WTC11 (cell line): ENCODE data around the gene PIKFYVE. TPM values are rescaled to one million over a fixed set of nuclear protein-coding genes. Genes with fewer than 3 reads are reported as not detected.

Source experiments
- ATF1 ChIP-seq: sonication (generic); formaldehyde crosslinking; IDR thresholded peaks from 2 replicates; pipeline ENCODE4 v1.8.1; 2023; ENCODE audit warnings: mild to moderate bottlenecking, moderate library complexity, missing genetic modification reagents
- ATF2 ChIP-seq: sonication (generic); formaldehyde crosslinking; IDR thresholded peaks from 2 replicates; pipeline ENCODE4 v1.8.1; 2022; ENCODE audit warnings: low read depth, missing genetic modification reagents, borderline replicate concordance
- E2F4 ChIP-seq: sonication (generic); formaldehyde crosslinking; IDR thresholded peaks from 2 replicates; pipeline ENCODE4 v1.8.1; 2022; ENCODE audit warnings: low read depth, mild to moderate bottlenecking, moderate library complexity, missing genetic modification reagents, borderline replicate concordance
- FOXP1 ChIP-seq: sonication (generic); formaldehyde crosslinking; IDR thresholded peaks from 2 replicates; pipeline ENCODE4 v1.8.0; 2022; ENCODE audit warnings: missing genetic modification reagents, mild to moderate bottlenecking, moderate library complexity, borderline replicate concordance
- FOXP4 ChIP-seq: sonication (generic); formaldehyde crosslinking; IDR thresholded peaks from 2 replicates; pipeline ENCODE4 v1.8.0; 2022; ENCODE audit warnings: mild to moderate bottlenecking, missing genetic modification reagents
- IRF2 ChIP-seq: sonication (generic); formaldehyde crosslinking; IDR thresholded peaks from 2 replicates; pipeline ENCODE4 v1.8.0; 2022; ENCODE audit warnings: low read depth, missing genetic modification reagents, borderline replicate concordance
- JUN ChIP-seq: sonication (generic); formaldehyde crosslinking; IDR thresholded peaks from 2 replicates; pipeline ENCODE4 v1.8.0; 2023; ENCODE audit warnings: mild to moderate bottlenecking, missing genetic modification reagents
- NFE2L1 ChIP-seq: sonication (generic); formaldehyde crosslinking; IDR thresholded peaks from 2 replicates; pipeline ENCODE4 v1.8.1; 2023; ENCODE audit warnings: missing genetic modification reagents
- OVOL2 ChIP-seq: fragments of 250-450 bp; sonication (Bioruptor Pico); IDR thresholded peaks from 2 replicates; pipeline ENCODE4 v1.9.0; 2021; ENCODE audit warnings: mild to moderate bottlenecking, borderline replicate concordance
- PRDM15 ChIP-seq: sonication (generic); formaldehyde crosslinking; IDR thresholded peaks from 2 replicates; pipeline ENCODE4 v1.8.0; 2022; ENCODE audit warnings: missing genetic modification reagents
- PRRX2 ChIP-seq: fragments of 250-450 bp; sonication (Bioruptor Pico); IDR thresholded peaks from 2 replicates; pipeline ENCODE4 v1.8.0; 2021; ENCODE audit warnings: mild to moderate bottlenecking
- TEAD4 ChIP-seq: sonication (generic); formaldehyde crosslinking; IDR thresholded peaks from 2 replicates; pipeline ENCODE4 v1.8.0; 2022; ENCODE audit warnings: mild to moderate bottlenecking, missing genetic modification reagents
- ZNF263 ChIP-seq: sonication (generic); formaldehyde crosslinking; IDR thresholded peaks from 2 replicates; pipeline ENCODE4 v1.8.1; 2022; ENCODE audit warnings: low read depth, mild to moderate bottlenecking, moderate library complexity, missing genetic modification reagents
- ZNF317 ChIP-seq: sonication (generic); formaldehyde crosslinking; IDR thresholded peaks from 2 replicates; pipeline ENCODE4 v1.8.1; 2023; ENCODE audit warnings: low read depth, mild to moderate bottlenecking, moderate library complexity, missing genetic modification reagents, borderline replicate concordance
- ZNF396 ChIP-seq: fragments of 250-450 bp; sonication (Bioruptor Pico); IDR thresholded peaks from 2 replicates; pipeline ENCODE4 v1.8.0; 2021; ENCODE audit warnings: mild to moderate bottlenecking, moderate library complexity, borderline replicate concordance
- ZNF416 ChIP-seq: fragments of 250-450 bp; sonication (Bioruptor Pico); IDR thresholded peaks from 2 replicates; pipeline ENCODE4 v1.9.0; 2021; ENCODE audit warnings: mild to moderate bottlenecking, inconsistent platforms
- ZNF671 ChIP-seq: fragments of 250-450 bp; sonication (Bioruptor Pico); IDR thresholded peaks from 2 replicates; pipeline ENCODE4 v1.8.0; 2021; ENCODE audit warnings: mild to moderate bottlenecking
- total RNA-seq: library from RNA; stranded (reverse); gene quantifications from 3 replicates; pipeline ENCODE4 v1.2.3, GENCODE V29; 2021
- TF ChIP-seq, protein P1 (sequence below): fragments of 250-450 bp; sonication (Bioruptor Pico); IDR thresholded peaks from 2 replicates; pipeline ENCODE4 v1.9.0; 2021; ENCODE audit warnings: mild to moderate bottlenecking
- TF ChIP-seq, protein P2 (sequence below): sonication (generic); formaldehyde crosslinking; IDR thresholded peaks from 2 replicates; pipeline ENCODE4 v1.8.0; 2022; ENCODE audit warnings: mild to moderate bottlenecking, missing genetic modification reagents
- TF ChIP-seq, protein P3 (sequence below): fragments of 250-450 bp; sonication (Bioruptor Pico); IDR thresholded peaks from 2 replicates; pipeline ENCODE4 v1.8.0; 2021; ENCODE audit warnings: mild to moderate bottlenecking

The PIKFYVE gene
- total RNA-seq, 1 experiment from 2014 or later: 36.1 TPM

DNA sequence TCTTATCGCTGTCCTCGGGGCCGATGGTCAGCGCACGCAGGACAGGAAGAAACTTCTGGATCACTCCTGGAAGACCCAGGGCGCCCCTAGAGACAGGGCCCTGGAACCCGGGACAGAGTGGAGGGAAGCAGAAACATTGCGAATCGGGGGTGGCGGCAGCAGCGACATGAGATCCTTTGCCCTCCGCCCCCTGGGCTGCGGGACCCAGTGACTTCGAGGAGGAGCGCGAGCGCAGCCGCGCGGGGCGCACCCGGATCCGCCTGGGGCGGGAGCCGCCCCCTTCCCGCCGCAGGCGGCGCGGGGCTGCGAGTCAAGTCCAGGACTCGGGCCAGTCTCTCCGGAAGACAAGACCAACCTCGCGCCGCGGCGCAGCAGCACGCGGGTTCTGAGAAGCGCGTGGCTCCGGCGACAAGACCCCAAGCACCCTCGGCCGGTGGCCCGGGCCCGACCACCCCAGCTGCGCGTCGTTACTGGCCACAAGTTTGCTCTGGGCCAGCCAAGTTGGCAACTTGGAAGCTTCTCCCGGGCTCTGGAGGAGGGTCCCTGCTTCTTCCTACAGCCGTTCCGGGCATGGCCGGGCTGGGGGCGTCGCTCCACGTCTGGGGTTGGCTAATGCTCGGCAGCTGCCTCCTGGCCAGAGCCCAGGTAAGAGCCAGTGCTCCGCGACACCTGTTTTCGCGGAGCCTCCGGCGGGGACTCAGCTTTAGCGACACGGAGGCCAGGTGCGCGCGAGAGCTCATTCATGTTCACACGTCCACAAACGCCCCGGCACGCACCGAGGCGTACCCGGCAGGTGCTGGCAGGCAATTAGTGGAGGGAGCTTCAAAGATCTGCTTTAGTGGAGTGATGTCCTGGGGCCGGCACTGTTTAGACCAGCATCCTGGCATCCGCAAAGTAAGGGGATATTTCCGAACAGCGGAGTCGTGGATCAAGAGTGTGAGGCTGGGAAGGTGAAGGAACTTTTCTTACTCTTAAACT lies 140.7 kb downstream of the PIKFYVE start, which contains the start of gene PTH2R (continued):
- TF ChIP-seq PRDM15 (CRISPR knock-in tag) (no peak), JUN (CRISPR knock-in tag) (no peak), ZNF671 (CRISPR knock-in tag) (no peak), FOXP4 (CRISPR knock-in tag) (peak; percentile 76), ZNF263 (CRISPR knock-in tag) (no peak), IRF2 (CRISPR knock-in tag) (no peak), FOXP1 (CRISPR knock-in tag) (peak; percentile 85), OVOL2 (CRISPR knock-in tag) (no peak), E2F4 (CRISPR knock-in tag) (no peak), TEAD4 (CRISPR knock-in tag) (no peak), ATF1 (no peak), ZNF317 (CRISPR knock-in tag) (0 out of 2 replicates have a peak, but pooled peaks have one; percentile 13), PRRX2 (CRISPR knock-in tag) (no peak), ATF2 (CRISPR knock-in tag) (no peak), ZNF416 (CRISPR knock-in tag) (no peak), ZNF396 (no peak), NFE2L1 (peak; percentile 69; the same call in 1 of the 2 replicates)
- TF ChIP-seq, protein P1, sequence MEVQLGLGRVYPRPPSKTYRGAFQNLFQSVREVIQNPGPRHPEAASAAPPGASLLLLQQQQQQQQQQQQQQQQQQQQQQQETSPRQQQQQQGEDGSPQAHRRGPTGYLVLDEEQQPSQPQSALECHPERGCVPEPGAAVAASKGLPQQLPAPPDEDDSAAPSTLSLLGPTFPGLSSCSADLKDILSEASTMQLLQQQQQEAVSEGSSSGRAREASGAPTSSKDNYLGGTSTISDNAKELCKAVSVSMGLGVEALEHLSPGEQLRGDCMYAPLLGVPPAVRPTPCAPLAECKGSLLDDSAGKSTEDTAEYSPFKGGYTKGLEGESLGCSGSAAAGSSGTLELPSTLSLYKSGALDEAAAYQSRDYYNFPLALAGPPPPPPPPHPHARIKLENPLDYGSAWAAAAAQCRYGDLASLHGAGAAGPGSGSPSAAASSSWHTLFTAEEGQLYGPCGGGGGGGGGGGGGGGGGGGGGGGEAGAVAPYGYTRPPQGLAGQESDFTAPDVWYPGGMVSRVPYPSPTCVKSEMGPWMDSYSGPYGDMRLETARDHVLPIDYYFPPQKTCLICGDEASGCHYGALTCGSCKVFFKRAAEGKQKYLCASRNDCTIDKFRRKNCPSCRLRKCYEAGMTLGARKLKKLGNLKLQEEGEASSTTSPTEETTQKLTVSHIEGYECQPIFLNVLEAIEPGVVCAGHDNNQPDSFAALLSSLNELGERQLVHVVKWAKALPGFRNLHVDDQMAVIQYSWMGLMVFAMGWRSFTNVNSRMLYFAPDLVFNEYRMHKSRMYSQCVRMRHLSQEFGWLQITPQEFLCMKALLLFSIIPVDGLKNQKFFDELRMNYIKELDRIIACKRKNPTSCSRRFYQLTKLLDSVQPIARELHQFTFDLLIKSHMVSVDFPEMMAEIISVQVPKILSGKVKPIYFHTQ: no peak
- TF ChIP-seq, protein P2, sequence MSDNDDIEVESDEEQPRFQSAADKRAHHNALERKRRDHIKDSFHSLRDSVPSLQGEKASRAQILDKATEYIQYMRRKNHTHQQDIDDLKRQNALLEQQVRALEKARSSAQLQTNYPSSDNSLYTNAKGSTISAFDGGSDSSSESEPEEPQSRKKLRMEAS (CRISPR knock-in tag): peak; percentile 78
- TF ChIP-seq, protein P3, sequence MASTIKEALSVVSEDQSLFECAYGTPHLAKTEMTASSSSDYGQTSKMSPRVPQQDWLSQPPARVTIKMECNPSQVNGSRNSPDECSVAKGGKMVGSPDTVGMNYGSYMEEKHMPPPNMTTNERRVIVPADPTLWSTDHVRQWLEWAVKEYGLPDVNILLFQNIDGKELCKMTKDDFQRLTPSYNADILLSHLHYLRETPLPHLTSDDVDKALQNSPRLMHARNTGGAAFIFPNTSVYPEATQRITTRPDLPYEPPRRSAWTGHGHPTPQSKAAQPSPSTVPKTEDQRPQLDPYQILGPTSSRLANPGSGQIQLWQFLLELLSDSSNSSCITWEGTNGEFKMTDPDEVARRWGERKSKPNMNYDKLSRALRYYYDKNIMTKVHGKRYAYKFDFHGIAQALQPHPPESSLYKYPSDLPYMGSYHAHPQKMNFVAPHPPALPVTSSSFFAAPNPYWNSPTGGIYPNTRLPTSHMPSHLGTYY: no peak
